ENCODE results near the gene SFMBT2. TPM values are rescaled to one million over a fixed set of nuclear protein-coding genes. Genes with fewer than 3 reads are reported as not detected.
A peak's percentile ranks its signal among the peaks of the same experiment; 100 is the strongest.

Gene SFMBT2
- total RNA-seq, 4 donors from 2014 or later, result 7.1 to 13.2 (median 9.0) TPM

GRCh38 chr10:7285522-7286322, 125.1 kb downstream of the SFMBT2 start:
- H3K27ac ChIP-seq, result no peak overlapping the region
- peaks cover 4 to 7% of the 10 kb centered on the region in 2 donors for H3K4me1 ChIP-seq
- no peaks in the 10 kb centered on the region for H3K36me3 ChIP-seq
- 62 to 67% methylated on average over 6 of the region's 6 CpGs for WGBS, 2 donors
- no peaks in the 10 kb centered on the region for H3K9me3 ChIP-seq
- no peaks in the 10 kb centered on the region for H3K27me3 ChIP-seq
- no peak overlapping the region for H3K4me3 ChIP-seq (replicated peaks in 1 of 3)
- intact Hi-C loops (cut with DNase I), result no loop called here
- peak in 1 of 2 donors; percentile 14 for DNase-seq
- TF ChIP-seq POLR2A (IDR thresholded peaks at IDR 0.05) (no peak), CTCF (IDR thresholded peaks at IDR 0.05) (no peak)

DNA sequence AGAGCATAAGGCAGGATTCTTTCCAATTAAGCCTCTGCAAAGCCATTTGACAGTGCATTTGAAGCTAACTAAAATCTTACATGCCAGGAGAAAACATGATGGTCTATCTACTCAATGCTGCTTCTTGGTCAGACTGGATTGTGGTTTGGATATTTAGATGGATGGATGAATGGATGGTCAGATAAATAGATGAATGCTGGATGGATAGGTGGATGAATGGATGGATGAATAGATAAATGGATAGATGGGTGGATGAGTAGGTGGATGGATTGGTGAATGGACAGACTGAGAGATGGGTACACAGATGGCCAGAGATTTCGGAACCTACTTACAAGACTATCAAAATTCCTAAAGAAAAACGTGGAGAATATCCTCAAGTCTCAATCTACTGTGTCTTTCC, 127.6 kb downstream of the SFMBT2 start:
- Histone ChIP-seq H3K27ac (no peak overlapping the region), H3K9me3 (no peaks in the 10 kb centered on the region), H3K36me3 (no peaks in the 10 kb centered on the region), H3K4me1 (peaks cover 4 to 7% of the 10 kb centered on the region in 2 donors), H3K27me3 (no peaks in the 10 kb centered on the region), H3K4me3 (replicated peaks in 1 of 3) (no peak overlapping the region)
- DNase-seq, result no peak
- intact Hi-C loops (cut with DNase I), result no loop called here
- WGBS, 2 donors, result 91 to 95% methylated on average over 2 of the region's 2 CpGs
- no peak for TF ChIP-seq CTCF (IDR thresholded peaks at IDR 0.05)

DNA sequence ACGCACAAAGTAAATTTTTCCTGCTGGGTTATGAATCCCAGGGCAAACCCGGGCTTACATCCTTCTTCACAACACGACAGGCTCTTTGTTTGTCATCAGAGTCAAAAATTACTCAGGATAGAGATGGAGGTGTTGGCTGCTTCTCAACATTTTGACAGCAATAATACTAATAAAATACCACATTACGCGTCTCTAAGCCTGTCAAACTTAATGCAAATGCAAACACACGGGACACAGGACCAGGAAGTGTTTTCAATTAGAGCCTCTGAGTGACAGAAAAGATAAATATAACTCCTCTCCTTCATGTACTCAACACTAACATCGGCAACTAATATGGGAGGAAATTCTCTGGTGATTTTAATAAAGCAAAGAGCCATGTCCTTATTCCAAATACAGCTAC, 128.4 kb downstream of the SFMBT2 start:
- DNase-seq, result no peak
- H3K36me3 ChIP-seq, result no peaks in the 10 kb centered on the region
- peaks cover 4 to 7% of the 10 kb centered on the region in 2 donors for H3K4me1 ChIP-seq
- no peak for TF ChIP-seq POLR2A (IDR thresholded peaks at IDR 0.05)
- no peak for TF ChIP-seq CTCF (IDR thresholded peaks at IDR 0.05)
- no peaks in the 10 kb centered on the region for H3K9me3 ChIP-seq
- no peak overlapping the region for H3K27ac ChIP-seq
- H3K4me3 ChIP-seq (replicated peaks in 1 of 3), result no peak overlapping the region
- no peaks in the 10 kb centered on the region for H3K27me3 ChIP-seq
- 92% methylated on average over 7 of the region's 7 CpGs for WGBS, 2 donors
- intact Hi-C loops (cut with DNase I), result no loop called here

- intact Hi-C loops (cut with DNase I), result no loop called here
- H3K4me3 ChIP-seq (replicated peaks in 1 of 3), result no peak overlapping the region
Measured at GRCh38 chr10:7281429-7281828, 129.4 kb downstream of the SFMBT2 start.

More at GRCh38 chr10:7281429-7281828, 129.4 kb downstream of the SFMBT2 start:
- DNase-seq, result no peak
- Histone ChIP-seq H3K9me3 (no peaks in the 10 kb centered on the region), H3K27me3 (no peaks in the 10 kb centered on the region), H3K36me3 (no peaks in the 10 kb centered on the region), H3K27ac (no peak overlapping the region), H3K4me1 (peaks cover 4 to 7% of the 10 kb centered on the region in 2 donors)
- TF ChIP-seq CTCF (IDR thresholded peaks at IDR 0.05) (no peak), POLR2A (IDR thresholded peaks at IDR 0.05) (no peak)
- WGBS, 2 donors, result 92% methylated on average over 6 of the region's 6 CpGs
